ENCODE data around the gene CTSW. TPM values are rescaled to one million over a fixed set of nuclear protein-coding genes. Genes with fewer than 3 reads are reported as not detected.
A peak's percentile ranks its signal among the peaks of the same experiment; 100 is the strongest.

The CTSW gene
- total RNA-seq, 1 donor from 2014 or later = 0.59 TPM

DNA sequence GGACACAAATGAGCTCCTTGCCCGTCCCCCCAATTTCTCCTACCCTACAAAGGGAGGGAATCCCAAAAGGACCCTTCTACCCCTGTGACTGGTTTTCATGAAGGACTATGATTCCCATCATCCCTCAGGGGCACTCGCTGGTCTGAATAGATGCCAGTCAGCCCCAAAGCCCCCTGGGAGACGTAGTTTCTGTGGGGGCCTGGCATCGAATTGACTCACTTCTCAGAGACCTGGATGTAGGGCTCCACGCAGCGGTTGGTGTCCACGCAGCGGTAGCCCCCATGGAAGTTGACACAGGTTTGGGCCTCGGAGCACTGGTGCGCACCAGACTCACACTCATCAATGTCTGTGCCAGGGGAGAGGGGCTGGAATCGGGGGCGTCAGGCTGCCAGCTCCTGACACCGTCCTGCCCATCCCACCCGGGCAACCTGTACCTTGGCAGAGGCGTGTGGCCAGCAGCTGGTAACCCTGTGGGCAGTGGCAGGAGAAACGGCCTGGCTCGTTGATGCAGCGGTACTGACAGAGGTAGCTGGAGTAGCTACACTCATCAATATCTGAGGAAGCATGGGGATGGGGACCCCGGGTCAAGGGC lies 11.5 kb upstream of the CTSW start:
- no peak for DNase-seq

DNA sequence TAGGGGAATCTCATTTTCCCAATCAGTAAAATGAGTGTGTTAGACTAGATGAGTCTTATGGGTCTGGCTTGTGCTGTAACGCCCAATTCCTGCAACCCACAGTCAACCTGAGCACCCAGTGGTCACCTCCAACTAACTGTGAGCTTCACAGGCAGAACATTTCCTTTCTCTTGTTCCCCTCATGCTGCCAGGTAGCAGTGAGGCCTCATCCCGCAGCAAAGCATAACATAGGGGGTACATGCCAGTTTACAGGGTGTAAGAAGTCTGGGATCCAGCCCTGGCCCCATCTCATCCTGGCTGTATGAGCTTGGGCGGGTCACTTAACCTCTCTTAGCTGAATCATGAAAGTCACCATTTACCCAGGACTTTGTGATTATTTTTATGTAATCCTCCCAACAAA lies 10.7 kb upstream of the CTSW start:
- no peak for DNase-seq

DNA sequence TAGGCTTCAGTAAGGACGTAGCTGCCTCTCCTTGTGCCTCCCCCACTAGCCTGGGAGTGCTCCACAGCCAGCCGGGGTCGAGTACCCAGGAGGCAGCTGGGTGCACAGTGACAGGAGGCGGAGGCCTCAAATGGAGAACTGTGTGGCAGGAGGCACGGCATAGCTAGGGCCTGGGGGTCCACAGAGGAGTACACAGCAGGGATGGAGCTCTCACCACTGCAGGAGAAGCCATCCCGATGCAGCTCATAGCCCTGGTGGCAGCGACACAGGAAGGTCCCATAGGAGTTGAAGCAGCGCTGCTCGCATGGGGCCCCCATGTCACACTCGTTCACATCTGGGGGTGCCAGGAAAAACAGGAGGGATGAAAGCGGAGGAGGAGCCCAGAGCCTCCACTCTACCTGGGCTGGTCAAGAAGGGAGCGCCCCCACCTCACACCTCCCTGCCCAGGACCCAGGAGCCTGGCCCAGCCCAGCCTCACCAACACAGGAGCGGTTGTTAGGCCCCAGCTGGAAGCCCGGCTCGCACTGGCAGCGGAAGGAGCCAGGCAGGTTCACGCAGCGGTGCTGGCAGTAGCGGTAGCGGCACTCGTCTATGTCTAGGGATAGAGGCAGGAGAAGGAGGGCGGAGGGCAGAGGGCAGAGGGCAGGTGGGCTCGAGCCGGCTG lies 9.9 kb upstream of the CTSW start:
- no peak for DNase-seq

DNA sequence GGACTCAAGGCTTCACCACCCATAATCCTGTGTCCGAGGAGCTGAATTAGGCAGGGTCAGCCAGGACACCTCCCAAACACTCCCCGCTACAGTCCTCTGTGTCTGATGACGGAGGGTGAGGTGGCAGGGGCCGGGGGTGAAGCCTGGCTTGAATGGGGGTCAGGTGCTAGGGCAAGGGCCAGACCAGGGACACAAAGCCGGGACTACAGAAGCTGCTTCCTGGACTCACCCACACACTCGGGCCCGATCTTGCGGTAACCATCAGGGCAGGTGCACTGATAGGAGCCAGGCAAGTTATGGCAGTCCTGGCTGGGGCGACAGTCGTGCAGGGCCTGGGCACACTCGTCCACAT lies 9.4 kb upstream of the CTSW start:
- DNase-seq = no peak

DNA sequence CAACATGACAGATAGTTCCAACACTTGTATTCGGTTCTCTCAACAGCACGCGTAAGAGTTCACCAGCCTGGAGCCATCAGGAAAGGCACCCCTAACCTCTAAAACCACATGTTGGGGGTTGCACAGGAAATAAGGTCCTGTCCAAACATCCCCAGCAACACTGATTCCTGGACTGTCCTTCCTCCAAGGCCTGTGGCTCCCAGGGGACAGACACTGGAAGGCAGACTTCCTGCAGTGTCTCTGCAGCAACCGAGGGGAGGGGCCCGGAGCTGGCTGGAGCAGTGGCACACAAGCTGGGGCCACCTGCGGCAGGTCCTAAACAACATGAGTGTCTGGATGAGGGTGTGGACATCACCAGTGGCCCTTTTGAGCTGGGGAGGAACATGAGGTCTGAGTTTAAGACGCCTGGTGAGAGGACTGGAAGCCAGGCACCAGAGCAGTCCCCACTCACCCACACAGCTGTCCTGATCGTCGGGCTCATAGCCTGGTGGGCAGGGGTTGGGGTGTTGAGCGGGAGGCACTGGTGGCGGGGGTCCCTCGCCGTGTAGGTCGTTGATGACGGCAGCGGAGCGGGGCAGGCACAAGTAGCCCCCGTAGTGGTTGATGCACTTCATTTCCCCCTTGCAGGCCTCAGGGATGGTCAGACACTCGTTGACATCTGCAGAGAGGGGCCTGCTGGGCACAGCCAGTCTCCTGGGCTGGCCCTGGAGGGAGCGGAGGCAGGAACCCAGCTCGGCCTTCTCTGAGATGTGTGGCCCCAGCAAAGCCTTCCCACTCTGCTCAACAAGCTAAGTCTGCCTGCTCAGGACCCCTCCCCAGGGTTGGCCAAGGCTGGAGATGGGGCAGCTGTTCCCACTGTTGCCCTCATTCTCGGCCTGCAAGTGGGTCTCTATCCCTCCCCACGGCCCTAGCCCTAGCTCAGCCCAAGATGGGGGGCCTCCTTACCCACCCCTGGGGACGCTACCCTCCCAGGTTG lies 8.6 kb upstream of the CTSW start:
- no peak for DNase-seq

DNA sequence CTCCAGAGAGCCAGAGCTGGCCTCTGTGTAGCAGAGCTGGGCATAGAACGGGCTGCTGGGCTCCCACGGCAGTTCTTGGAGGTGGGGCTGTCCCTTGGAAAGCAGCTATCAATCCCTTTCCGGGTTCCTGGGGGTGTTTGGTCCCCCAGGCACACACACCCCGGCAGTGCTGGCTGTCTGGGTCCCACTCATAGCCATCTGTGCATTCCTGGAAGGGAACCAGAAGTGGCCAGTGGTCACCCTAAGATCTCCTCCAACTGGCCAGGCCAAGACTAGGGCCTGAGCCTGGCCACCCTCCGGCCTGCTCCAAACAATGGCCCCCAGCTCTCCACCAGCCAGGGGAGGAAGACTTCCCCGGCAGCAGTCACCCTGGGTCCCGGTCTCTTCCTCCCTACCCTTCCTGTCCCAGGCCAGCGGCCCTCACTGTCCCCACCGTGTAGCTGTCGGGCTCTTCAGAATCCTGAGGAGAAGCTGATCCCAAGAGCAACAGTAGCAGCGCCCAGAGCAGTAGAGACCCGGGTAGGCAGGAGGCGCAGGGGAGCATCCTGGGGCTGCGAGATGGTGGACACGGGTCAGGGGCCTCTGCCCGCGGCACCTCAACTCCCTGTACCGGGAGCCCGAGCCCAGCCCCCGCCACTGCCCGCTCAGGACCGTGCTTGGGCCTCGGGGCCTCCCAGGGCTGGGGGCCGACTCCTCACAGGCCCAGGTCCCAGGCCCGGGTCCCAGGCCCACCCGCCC lies 7.7 kb upstream of the CTSW start:
- no peak for DNase-seq

DNA sequence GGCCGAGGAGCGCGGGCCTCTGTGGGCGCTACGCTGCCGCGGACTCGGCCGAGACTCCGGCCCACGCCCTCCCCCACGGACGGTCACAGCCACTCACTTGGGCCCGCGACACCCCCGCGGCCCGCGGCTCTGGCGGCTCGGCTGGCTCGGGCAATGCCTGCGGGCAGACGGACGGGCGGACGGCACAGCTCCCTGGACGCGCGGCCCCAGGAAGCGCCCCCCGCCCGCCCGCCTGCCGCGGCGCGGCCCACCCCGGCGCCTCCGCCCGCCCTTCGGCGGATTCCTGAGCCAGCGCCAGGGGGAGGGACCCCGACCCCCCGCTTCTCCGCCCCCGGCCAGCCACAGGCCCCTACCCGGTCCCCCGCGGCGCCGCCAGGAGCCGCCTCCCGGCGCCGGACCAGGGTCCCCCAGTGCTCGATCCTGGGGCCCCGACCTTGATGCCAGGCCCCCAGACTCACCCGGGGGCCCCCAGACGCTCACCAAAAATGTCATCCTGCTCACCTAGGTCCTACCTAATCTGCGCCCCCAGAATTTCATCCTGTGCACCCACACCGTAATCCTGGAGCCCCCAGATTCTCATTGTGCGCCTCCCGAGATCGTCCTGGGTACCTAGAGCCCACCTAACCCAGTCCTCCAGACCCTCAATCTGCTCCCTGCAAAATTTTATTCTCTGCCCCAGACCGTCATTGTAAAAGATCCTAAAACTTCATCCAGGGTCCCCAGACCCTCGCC lies 6.9 kb upstream of the CTSW start, which contains the start of gene EFEMP2:
Gene EFEMP2, minus strand, starts transcription at position 215 of the 732 bp plus-strand sequence. CDS start 446 bp downstream, outside the sequence.
- DNase-seq = peak; percentile 65

DNA sequence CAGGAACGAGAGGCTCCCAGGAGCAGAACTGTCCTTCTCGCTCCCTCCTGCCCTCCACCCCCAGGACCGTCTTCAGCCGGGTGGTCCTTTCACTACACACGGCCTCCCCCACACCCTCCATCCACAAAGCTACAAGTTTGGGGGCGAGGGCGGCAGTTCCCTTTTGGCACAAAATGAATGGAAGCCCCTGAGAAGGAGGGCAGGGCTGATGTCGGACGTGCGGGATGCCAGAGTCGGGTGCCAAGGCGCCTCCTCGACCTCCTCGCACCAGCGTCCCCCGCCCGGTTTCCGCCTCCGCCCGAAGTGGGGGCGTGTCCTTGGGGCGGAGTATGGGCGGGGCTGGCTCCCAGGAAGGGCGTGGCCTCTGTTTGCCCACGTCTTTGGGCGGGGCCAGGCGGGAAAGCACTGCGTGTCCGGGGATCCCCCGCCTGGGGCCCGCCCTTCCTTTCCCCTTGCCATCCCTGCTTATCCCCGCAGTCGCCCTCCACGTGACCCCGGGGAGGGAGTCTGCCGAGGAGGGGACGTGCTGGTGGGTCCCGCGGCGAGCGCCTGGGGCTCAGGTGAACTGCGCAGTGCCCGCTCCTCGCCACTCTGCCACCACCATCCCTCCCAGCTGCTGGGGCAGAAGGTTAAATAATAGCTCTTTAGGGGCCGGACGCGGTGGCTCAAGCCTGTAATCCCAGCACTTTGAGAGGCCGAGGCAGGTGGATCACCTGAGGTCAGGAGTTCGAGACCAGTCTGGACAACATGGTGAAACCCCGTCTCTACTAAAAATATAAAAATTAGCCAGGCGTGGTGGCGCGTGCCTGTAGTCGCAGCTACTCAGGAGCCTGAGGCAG lies 6.1 kb upstream of the CTSW start:
- peak; percentile 89 for DNase-seq

DNA sequence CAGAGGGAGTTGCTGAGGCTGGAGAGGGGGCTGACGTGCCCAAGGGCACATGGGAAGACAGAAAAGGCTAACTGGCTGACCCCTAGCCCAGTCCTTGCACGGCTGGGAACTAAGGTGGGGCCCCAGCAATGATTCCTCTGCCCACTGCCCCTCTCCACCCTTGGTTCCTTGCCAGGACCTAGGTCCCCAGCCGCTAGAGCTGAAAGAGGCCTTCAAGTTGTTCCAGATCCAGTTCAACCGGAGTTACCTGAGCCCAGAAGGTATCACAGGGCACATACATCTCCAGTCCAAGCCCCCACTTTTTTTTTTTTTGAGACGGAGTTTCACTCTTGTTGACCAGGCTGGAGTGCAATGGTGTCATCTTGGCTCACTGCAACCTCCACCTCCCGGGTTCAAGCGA lies 390 bp downstream of the CTSW start:
- DNase-seq = no peak

DNA sequence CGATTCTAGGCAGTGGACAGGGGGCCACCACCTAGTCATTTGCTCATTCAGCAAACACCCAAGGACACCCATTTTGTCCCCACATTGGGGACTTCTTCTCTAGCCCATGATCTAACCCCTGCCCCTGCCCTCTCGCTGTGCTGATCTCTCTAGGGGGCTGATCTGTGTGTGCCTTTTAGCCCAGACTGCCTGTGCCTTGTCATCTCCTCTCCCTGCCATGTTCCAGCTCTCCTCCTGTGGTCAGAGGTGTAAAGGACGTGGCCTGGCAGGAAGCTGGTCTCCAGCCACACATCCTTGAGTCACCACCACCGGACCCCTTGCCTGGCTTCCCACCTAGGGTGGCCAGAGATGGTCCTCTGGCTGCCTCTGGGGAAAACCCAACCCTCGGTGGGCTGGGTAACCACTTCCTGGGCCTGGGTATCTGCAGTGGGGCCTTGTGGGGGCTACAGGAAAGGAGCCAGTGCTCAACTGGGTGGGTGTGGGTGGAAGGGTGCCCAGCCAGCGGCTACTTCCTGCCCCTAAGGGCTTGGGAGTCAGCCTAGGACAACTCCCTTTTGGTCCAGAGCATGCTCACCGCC lies 1.3 kb downstream of the CTSW start:
- no peak for DNase-seq

DNA sequence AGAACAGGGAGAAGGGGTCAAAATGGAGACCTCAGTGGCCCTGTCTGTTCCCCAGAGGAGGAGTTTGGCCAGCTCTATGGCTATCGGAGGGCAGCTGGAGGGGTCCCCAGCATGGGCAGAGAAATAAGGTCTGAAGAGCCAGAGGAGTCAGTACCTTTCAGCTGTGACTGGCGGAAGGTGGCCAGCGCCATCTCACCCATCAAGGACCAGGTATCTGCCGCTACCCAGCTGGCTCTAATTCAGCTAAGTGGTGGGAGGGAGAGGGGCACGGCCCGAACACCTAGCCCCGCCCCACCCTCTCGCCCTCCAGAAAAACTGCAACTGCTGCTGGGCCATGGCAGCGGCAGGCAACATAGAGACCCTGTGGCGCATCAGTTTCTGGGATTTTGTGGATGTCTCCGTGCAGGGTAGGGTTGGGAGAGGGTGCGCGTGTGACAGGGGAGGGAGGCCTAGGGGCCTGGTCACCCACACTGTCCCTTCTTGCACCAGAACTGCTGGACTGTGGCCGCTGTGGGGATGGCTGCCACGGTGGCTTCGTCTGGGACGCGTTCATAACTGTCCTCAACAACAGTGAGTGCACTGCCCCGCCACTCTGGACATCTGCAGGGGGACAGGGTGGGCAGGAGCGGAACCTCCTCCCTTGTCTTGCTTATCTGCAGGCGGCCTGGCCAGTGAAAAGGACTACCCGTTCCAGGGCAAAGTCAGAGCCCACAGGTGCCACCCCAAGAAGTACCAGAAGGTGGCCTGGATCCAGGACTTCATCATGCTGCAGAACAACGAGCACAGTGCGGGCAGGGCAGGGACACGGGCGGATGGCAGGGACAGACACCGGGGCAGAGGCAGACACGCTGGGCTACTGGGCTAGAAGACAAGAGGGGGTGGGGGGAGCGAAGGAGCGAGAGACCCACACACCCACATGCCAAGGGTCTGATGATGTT lies 2.8 kb downstream of the CTSW start:
- DNase-seq = no peak

DNA sequence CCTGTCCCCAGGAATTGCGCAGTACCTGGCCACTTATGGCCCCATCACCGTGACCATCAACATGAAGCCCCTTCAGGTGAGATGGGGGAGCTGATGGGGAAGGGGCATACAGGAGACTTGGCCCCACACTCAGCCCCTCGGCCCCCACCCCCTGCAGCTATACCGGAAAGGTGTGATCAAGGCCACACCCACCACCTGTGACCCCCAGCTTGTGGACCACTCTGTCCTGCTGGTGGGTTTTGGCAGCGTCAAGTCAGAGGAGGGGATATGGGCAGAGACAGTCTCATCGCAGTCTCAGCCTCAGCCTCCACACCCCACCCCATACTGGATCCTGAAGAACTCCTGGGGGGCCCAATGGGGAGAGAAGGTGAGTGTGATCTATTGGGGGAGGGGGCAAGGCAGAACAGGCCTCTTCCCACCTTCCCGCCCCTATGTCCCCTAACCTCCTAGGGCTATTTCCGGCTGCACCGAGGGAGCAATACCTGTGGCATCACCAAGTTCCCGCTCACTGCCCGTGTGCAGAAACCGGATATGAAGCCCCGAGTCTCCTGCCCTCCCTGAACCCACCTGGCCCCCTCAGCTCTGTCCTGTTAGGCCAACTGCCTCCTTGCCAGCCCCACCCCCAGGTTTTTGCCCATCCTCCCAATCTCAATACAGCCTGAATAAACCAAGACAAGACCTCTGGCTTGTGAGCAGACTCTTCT lies 3.6 kb downstream of the CTSW start:
- DNase-seq = no peak

DNA sequence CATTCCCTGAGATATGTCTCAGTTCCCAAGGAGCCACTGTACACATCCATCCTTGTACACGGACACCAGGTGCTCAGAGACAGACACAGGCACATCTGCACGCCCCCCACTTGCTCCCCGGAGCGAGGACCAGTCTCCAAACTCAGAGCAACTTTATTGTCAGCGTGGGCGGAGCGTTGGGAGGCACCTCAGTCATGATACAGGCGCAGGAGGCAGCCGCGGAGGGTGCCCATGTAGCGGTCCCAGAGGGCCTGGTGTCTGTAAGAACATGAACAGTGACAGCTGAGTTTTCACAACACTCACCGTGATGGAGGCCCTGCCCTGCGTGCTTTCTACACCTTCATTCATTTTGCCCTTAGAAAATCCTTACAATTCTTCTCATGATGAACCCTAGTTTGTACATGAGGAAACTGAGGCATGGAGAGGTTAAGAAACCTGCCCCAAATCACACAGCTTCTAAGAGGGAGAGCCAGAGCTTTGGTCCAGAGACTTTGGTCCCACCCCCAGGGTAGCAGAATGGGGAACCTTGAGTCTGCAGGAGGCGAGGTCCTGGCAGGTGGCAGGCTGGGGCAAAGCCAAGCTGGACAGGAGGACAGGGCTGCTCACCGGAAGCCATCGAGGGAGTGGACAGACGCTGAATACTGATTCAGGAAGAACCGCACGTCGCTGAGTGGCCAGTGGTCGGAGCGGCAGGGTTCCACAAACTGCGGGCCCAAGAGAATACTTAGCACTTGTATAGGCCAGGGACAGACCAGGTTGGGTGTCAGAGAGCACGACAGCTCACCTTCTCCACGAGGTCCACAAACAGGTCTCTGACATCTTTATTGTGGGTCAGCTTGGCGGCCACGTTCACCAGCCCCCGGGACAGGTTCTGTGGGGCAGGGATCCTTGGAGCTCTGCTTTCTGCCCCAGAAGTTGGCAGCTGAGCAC lies 4.4 kb downstream of the CTSW start:
- no peak for DNase-seq

DNA sequence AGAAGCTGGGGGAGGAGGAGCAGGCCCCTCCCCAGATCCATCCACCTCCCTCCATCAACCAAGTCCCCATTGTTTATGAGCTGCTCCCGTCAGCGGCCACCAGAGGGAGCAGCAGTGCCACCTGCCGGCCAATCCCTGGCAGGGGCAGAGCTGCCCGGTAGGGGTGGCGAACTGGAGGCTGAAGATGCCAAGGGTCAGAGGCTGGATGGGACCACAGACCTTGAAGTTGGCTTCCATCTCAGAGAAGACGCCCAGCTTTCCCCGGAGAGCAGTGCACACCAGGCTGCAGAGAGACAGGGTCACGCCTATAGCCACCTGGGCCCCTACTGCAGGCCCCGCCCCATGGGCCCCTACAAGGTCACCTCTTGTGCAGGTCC lies 5.1 kb downstream of the CTSW start:
- DNase-seq = peak; percentile 34

DNA sequence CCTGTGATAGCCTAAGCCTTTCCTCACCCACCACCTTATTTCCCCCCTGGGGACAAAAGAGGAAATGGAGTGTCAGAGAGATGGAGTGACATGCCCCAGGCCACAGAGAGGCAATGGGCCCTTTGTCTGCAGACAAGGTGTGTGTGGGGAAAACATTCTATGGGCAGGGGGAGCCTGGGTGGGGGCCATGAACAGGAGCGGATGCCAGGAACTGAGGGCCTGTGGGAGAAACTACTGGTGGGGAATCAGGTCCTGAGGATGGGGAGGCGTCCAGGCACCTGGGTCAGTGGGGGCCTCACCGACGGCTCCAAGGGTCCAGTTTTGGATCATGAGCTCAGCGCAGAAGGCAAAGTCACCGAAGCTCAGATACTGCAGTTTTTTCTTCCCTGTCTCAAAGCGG lies 5.6 kb downstream of the CTSW start:
- DNase-seq = no peak

DNA sequence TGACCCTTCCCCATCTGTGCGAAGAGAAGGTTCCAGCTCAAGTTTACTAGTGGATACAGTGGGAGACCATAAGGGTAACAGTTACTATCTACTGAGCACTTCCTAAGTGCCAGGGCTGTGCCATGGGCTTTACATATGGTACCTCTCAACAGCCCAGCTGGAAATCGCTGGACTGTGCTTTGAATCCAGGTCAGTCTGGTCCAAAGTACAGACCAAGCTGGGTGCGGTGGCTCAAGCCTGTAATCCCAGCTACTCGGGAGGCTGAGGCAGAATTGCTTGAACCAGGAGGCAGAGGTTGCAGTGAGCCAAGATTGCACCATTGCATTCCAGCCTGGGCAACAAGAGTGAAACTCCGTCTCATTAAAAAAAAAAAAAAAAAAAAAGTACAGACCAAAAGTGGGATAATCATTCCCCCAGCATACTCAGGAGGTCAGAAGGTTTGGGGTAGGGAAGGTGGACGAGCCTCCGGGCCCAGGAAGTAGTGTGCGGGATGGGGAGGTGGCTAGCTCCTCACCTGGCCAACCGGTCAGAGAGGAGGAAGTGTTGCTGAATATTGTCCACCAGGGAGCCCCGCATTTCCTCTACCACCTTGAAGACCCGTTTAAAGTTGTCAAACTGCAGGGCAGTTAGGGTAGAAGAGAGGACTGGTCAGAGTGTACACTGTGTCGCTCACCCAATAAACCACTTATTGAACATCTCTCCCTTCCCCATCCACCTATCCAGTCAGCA lies 6.3 kb downstream of the CTSW start:
- no peak for DNase-seq

All from skin of body (tissue), 2 donors.